ENCODE measurements around the gene CYP3A4.
"Not testable (repeated sequence)": the region's sequence is repeated elsewhere in the genome, so short reads cannot be mapped to it uniquely, and the experiment has no call there.

The CYP3A4 gene

DNA sequence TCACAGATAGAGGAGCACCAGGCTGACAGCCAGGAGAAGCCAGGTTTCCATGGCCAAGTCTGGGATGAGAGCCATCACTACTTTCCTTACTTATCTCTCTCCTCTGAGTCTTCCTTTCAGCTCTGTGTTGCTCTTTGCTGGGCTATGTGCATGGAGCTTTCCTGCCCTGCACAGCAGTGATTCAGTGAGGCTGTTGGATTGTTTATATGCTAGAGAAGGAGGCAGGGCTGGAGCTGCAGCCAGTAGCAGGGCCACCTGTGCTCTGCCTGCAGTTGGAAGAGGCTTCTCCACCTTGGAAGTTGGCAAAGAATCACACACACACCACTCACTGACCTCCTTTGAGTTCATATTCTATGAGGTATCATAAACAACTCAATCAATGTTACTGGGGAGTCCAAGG is at the start of gene CYP3A4:
TSS of gene CYP3A4 (minus strand) at position 178 of the 400 bp plus-strand sequence. CDS start at position 75, 103 bp downstream.
- no peak for DNase-seq (ENCODE audit: low read depth in 3 of 3)

DNA sequence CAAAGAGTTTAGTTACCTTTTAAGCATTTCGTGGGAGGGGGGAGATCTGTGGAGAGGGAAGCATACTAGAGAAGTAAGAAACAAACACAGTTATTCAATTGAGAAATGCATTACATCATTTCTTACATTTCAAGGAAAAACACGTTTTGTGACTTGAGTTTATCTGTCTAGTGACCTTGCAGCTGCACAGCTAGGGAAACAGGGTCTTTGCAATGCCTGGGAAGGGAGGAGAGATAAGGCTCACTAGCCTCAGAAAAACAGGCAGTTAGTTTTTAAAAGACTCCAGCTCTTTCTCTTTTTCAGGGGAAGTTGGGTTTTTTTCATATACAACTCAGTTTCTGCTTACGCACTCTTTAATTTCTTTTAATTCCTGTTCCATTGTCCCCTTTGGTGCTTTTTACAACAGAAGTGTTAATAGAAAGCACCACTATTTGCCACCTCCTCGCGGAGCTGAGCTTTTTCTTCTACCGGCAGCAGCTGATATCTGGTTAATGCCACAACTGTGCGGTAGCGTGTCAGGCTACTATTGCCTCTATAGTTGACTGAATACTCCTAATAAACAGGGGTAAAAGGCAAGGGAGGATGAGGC is 49.4 kb upstream of the CYP3A4 start:
- DNase-seq (ENCODE audit: low read depth in 3 of 3): no peak

DNA sequence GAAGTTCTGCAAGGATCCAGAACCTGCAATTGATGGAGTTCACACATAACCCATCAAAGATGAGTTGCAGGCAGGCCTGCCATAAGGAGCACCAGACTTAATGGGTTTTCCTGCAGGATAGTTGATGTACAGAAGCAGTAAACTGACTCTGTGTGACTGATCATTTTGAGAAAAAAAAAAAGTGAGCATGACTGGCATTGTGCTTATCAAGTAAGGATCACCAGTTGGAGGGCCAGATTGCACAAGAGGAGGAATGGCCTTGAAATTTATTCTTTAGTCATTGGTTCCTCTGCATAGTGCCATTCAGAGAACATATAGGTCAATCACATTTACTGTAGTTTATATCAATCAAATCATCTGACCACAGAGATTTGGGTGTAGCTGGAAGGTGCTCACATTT is 47.6 kb upstream of the CYP3A4 start:
- no peak for DNase-seq (ENCODE audit: low read depth in 3 of 3)

DNA sequence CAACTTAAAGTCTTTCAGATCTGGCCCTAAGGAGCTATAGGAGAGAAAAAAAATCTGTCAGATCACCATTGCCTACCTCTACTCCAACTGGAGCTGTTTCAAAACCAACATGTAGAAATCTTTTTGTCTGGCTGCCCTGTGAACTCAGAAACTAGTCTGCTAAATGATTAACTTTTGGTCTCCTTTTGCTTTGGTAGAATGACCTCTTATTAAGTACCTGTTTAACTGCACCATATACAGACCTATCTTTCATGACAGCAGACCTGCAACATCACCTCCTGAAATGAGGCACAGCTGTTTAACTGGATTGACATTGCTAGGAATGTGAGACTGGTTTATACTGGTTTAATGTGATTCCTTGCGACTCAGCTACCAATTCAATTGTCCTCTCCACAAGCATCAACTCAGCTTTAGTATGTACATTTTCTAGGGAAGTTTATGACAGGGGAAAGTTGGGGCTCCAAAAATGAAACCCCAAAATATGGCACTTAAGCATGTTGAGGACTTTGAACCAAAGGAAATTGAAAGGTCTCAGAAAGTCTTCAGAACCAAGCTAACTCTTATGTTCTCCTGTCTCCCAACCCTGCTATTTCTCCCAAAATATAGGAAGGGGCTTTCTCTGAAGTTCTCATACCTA is 45.7 kb upstream of the CYP3A4 start:
- DNase-seq (ENCODE audit: low read depth in 3 of 3): no peak

DNA sequence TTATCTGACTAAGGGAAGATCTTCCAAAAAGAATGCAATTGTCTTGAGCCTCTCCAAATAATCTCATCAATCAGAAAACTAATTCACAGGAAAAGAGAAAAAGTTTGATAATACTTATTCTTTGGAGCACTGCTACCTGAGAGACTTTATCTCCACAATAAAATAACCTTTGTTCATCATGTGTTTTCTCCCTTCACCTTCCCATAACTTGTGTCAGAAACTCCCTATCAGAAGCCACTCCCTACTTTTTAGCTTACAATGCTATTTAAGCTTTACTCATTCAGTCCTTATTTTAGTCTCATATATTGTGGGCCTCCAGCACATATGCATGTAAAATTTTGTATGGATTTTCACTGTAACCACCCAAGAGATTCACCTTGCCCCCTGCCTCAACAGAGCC is 44.8 kb upstream of the CYP3A4 start:
- DNase-seq (ENCODE audit: low read depth in 3 of 3): no peak

DNA sequence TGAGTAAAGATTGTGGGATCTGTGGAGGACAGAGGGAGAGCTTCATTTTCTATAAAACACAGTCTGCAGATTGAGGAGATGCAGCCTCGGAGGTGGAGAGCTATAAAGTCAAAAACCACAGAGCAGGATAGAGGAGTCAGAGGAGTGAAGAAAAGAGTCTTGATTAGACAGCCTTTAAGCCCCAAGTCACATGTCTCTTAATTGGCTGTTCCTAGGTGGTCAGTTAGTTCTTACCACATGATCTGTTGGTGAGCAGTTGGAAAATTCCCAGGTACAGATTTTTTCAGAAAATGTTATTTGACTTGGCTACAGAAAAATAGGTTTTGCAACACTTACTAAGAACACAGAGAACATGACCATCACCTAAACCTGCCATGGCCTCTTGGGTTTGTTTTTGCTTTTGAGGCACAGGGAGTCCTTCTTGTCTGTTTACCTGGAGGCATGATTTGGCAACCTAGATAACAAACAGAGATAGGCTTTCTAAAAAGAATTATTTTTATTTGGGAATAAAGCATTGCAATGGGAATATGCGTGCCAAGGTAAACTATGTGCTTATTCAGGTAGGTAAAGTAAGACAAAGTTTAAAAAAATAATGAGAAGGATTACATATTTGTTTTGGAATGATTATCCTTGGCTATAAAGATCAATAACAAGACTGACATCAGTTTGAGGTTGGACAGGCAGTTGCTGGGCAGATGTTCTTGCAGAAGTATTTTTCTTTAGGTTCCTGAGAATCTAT is 43.2 kb upstream of the CYP3A4 start:
- DNase-seq (ENCODE audit: low read depth in 3 of 3): no peak

DNA sequence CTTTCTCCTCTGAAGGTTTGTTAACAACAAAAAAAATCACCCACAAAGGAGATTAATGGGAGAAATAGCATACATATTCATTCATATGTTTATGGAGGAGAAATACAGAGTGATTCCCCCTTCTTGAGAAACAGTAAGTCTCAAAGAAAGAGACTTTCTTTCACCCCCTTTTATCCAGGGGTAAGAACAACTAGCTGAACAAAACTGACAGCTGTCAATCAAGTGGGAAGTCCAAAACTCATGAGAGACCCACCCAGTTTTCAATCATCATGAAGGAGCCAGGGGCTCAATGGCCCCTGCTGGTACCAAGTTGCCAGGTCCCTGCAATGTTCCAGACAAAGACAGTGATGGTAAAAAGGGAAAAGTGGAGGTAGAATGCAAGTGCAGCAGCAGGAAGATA is 41.9 kb upstream of the CYP3A4 start:
- no peak for DNase-seq (ENCODE audit: low read depth in 3 of 3)

DNA sequence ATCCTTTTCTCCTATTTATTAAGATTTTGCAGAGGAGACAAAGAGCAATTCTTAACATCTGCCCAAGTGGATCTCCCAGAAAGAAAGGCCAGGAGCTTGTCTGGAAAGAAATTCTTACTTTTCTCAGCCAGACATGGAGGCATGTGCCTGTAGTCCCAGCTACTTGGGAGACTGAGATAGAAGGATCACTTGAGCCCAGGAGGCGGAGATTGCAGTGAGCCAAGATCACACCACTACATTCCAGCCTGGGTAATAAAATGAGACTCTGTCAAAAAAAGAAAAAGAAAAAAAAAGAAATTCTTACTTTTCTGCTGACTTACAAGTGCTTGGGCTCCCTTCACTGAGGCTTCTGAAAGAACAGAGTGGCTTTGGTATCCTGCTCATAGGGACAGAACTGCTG is 41.5 kb upstream of the CYP3A4 start:
- DNase-seq (ENCODE audit: low read depth in 3 of 3): no peak

DNA sequence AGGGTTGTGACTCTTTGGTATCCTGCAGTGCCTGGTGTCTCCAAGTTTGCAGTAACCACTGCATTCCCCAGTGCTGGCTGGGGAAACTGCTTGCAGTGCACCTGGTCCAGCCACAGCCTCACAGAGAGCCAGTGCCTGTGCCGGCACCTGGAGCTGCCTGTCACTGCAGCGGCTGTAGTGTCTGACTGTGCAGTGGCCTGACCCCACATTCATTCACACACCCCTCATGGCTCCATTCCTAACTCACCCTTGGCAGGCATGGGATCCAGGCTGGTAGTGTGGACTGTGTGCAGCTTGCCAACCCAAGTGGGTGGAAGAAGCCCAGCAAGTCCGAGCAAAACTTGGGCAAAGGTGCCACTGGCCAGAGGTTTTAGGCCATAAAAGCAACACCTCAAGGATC is 40.1 kb upstream of the CYP3A4 start:
- DNase-seq (ENCODE audit: low read depth in 3 of 3): no peak

DNA sequence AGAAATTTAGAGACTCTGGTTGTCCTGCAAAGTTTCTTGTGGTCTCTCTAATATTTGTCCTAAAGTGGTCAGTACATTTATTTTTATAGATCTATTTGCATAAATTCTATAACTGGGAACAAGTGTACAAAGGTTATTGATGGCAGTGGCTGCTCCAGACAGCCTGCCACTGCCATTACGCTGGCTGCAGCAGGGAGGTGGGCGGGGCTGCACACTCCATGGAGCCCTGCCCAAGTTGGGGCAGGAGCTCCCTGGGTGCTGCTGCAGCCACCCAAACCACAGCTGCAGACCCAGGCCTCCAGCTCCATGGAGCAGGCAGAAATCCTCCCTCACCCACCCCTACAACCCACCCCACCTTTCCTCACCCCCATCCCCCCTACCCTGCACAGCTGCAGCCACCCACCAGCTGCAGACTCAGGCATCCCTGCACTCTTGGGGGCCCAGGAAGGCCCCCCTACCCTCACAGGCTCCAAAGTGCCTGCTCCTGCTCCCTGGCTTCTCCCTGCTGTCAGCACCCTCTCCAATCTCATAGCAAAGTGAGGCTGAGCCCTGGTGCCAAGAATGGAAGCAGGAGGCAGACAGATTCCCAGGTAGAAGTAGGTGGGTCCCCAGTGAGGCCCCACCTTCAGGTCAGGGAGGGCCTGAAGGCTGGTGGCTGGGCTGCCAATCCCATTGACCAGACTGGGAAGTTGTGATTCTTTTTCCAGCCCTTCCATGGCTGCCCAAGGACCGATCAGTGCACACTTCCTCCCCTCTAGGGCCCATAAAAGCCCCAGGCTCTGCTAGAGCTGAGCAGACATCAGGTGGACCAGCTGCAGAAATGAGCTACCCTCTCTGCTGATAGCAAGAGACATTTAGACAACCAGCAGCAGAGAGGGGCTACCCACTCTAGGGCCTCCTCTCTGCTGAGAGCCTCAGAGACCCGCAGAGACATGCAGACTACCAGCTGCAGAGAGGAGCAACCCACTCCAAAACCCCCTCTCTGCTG is 39.0 kb upstream of the CYP3A4 start:
- no peak for DNase-seq (ENCODE audit: low read depth in 3 of 3)

DNA sequence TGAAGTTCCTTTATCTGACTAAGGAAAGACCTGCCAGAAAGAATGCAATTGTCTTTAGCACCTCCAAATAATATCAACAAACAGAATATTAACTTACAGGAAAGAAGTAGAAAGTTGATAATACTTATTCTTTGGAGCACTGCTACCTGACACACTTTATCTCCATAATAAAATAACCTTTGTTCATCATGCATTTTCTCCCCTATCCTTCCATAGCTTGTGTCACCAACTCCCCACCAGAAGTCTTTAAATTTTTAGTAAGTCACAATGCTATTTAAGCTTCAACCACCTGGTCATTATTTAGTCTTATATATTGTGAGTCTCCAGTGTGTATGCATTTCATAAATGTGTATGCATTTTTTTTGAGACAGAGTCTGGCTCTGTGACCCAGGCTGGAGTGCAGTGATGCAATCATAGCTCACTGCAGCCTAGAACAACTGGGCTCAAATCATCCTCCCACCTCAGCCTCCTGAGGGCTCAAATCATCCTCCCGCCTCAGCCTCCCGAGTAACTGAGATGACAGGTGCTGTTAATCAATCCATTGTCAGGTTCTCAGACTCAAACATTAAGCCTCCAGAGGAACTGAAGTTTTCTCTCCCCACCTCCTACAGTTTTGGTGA is 36.5 kb upstream of the CYP3A4 start:
- DNase-seq (ENCODE audit: low read depth in 3 of 3): no peak

DNA sequence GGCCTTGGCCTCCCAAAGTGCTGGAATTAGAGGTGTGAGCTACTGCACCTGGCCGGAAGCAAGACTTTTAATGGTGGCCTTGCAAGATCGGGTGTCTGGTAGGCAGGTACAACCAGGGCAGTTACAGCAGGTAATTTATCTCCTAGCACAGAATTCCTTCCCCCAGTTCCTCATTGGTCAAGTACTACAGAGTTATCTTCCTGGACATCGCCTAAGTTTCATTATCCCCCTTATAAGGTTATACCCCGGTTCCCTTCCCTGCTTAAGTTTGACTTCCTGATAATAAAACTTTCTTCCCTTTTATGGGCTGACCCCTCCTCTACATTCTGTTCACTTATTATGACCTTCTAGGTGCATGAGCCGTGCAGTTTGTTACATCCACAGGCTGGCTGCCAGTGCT is 24.8 kb upstream of the CYP3A4 start:
- DNase-seq (ENCODE audit: low read depth in 3 of 3): no peak

DNA sequence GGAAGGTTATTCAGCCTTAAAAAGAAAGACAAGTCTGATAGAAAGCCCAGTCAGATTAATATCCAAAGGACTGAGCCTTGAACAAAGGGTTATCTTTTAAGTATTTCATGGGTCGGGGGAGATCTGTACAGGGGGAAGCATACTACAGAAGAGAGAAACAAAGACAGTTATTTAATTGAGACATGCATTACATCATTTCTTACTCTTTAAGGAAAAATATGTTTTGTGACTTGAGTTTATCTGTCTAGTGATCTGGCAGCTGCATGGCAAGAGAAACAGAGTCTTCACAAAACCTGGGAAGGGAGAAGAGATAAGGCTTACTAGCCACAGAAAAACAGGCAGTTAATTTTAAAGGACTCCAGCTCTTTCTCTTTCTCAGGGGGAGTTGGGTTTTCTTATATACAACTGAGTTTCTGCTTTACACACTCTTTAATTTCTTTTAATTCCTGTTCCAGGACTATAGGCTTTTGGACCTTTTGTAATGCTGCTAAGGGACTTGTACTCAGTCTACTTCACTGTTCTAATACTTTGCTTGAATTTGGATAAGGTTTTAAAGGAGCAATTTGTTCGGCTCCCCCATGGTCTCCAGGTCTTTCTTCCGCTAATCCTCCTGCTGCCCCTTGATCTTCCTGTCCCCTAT is 23.0 kb upstream of the CYP3A4 start:
- DNase-seq (ENCODE audit: low read depth in 3 of 3): no peak

DNA sequence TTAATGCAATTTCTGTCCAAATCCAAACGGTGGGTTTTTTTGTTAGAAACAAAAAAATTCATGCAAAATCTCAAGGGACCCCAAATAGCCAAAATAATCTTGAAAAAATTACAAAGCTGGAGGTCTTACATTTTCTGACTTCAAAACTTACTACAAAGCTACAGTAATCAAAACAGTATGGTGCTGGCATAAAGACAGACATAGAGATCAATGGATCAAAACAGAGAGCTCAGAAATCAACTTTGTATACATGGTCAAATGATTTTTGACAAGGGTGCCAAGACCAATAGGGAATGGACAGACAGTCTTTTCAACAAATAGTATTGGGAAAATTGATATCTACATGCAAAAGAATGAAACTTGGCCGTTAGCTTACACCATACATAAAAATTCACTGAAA is 21.7 kb upstream of the CYP3A4 start:
- no peak for DNase-seq (ENCODE audit: low read depth in 3 of 3)

DNA sequence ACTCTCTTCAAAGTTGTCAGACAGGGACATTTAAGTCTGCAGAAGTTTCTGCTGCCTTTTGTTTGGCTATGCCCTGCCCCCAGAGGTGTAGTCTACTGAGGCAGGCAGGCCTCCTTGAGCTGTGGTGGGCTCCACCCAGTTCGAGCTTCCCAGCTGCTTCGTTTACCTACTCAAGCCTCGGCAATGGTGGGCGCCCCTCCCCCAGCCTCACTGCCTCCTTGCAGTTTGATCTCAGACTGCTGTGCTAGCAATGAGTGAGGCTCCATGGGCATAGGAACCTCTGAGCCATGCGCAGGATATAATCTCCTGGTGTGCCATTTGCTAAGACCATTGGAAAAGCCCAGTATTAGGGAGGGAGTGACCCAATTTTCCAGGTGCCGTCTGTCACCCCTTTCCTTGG is 19.1 kb upstream of the CYP3A4 start:
- DNase-seq (ENCODE audit: low read depth in 3 of 3): not testable (repeated sequence)

DNA sequence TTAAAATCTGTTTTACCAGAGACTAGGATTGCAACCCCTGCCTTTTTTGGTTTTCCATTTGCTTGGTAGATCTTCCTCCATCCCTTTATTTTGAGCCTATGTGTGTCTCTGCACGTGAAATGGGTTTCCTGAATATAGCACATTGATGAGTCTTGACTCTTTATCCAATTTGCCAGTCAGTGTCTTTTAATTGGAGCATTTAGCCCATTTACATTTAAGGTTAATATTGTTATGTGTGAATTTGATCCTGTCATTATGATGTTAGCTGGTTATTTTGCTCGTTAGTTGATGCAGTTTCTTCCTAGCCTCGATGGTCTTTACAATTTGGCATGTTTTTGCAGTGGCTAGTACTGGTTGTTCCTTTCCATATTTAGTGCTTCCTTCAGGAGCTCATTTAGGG is 17.4 kb upstream of the CYP3A4 start:
- DNase-seq (ENCODE audit: low read depth in 3 of 3): not testable (repeated sequence)

DNA sequence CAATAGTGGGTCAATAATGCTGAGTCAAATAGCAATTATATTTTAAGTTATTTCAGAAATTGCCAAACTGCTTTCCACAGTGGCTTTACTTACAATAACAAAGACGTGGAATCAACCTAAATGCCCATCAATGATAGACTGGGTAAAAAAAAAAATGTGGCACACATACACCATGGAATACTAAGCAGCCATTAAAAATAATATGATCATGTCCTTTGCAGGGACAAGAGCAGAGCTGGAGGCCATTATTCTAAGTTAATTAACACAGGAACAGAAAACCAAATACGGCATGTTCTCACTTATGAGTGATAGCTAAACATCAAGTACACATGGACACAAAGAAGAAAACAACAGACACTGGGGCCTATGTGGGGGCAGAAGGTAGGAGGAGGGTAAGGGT is 15.0 kb upstream of the CYP3A4 start:
- DNase-seq (ENCODE audit: low read depth in 3 of 3): no peak

DNA sequence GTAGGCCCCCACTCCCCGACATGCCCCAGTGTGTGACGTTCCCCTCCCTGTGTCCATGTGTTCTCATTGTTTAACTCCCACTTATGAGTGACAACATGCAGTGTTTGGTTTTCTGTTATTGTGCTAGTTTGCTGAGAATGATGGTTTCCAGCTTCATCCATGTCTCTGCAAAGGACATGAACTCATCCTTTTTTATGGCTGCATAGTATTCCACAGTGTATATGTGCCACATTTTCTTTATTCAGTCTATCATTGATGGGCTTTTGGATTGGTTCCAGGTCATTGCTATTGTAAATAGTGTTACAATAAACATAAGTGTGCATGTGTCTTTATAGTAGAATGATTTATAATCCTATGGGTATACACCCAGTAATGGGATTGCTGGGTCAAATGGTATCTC is 11.9 kb upstream of the CYP3A4 start:
- not testable (repeated sequence) for DNase-seq (ENCODE audit: low read depth in 3 of 3)

DNA sequence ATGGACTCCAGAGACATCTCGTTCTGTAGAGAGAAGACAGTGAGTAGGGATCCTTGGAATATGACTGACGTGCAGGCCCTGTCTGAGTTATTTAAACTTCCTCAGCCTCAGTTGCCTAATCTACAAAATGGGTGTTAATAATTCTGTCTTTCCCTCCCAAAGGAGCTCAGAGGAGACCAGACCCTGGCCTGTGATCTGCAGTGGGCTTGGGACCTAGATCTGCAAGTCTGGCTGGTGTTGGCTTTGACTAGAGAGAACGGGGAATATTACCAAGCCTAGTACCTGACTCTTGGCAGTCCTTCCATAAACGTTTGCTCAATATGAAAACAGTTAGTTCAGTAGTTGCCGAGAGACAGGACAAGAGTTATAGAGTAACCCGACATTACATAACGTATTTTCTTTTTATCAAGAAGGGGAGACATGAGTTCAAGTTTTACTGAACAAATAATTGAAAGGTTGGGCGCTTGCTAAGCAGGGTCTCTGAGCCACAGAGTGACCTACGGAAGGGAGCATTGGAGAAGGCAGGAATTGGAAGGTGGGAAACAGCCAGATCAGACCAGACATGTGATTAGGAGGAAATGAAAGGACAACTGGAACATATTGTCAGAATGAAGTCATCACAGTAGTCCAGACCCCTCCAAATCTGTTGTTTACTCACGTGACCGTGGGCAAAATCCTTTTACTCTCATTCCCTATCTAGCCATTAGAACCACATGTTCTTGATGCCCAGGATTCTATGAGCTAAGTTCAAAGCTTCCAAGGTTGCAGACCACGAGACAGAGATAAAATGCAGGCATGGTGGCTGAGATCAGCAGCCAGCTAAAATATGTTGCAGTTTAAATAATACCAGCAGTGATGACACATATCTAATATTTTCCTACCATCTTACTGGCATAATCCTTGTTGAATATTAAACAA is 10.9 kb upstream of the CYP3A4 start:
- no peak for DNase-seq (ENCODE audit: low read depth in 3 of 3)

DNA sequence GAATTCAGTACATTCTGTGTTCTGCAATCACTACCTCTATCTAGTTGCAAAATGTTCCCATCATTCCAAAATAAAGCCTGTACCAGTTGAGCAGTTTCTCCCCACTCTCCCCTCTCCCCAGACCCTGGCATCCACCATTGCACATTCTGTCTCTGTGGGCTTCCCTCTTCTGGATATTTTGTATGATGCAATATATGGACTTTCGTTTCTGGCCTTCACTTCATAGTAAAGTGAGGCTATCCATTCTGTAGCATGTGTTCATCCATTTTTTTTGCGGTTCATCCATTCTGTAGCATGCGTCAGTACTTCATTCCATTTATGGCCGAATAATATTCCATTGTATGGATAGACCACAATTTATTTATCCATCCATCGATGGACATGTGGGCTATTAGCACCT is 9.5 kb upstream of the CYP3A4 start:
- DNase-seq (ENCODE audit: low read depth in 3 of 3): no peak
